GM23338 (cell line): ENCODE data around the gene LRRFIP1. TPM values are rescaled to one million over a fixed set of nuclear protein-coding genes. Genes with fewer than 3 reads are reported as not detected.
A peak's percentile ranks its signal among the peaks of the same experiment; 100 is the strongest.

ENCODE experiments used
- ATAC-seq: fragments of 200-7000 bp; cut with Tn5 transposase; 3 replicates; pipeline ENCODE4 v1.9.1; 2020
- DNase-seq: peaks from one replicate; pipeline ENCODE4 v3.0.0-alpha.2; 2015; ENCODE audit warnings: low spot score
- H2AFZ ChIP-seq: fragments of 200-600 bp; sonication (generic); 2 replicates; pipeline ENCODE4 v1.8.0; 2016; ENCODE audit warnings: antibody characterized with exemption, mild to moderate bottlenecking, moderate library complexity
- H3F3A ChIP-seq: fragments of 200-600 bp; sonication (generic); replicated peaks from 2 replicates; pipeline ENCODE4 v1.8.0; 2017; ENCODE audit warnings: antibody characterized with exemption, mixed run types, low read depth
- H3K27ac ChIP-seq: fragments of 200-600 bp; sonication (generic); 2 replicates; pipeline ENCODE4 v1.6.1; 2016; ENCODE audit warnings: low read depth
- H3K27me3 ChIP-seq: fragments of 200-600 bp; sonication (generic); 2 replicates; pipeline ENCODE4 v1.8.0; 2016; ENCODE audit warnings: mild to moderate bottlenecking, mixed run types, moderate library complexity; ENCODE audit not compliant: insufficient read depth
- H3K36me3 ChIP-seq: fragments of 200-600 bp; sonication (generic); 2 replicates; pipeline ENCODE4 v1.8.0; 2016; ENCODE audit warnings: mild to moderate bottlenecking; ENCODE audit not compliant: insufficient read depth
- H3K4me1 ChIP-seq: fragments of 200-600 bp; sonication (generic); 2 replicates; pipeline ENCODE4 v1.8.0; 2016; ENCODE audit warnings: mild to moderate bottlenecking, moderate library complexity; ENCODE audit not compliant: insufficient read depth
- H3K4me2 ChIP-seq: fragments of 200-600 bp; sonication (generic); 2 replicates; pipeline ENCODE4 v1.7.1; 2017; ENCODE audit warnings: mixed run types
- H3K4me3 ChIP-seq: fragments of 200-600 bp; sonication (generic); 2 replicates; pipeline ENCODE4 v1.6.1; 2016; ENCODE audit warnings: mixed run types
- H3K79me2 ChIP-seq: fragments of 200-600 bp; sonication (generic); replicated peaks from 2 replicates; pipeline ENCODE4 v1.8.0; 2017; ENCODE audit warnings: mild to moderate bottlenecking; ENCODE audit not compliant: insufficient read depth
- H3K9me2 ChIP-seq: fragments of 200-600 bp; sonication (generic); 2 replicates; pipeline ENCODE4 v1.8.0; 2017; ENCODE audit not compliant: insufficient read depth
- H4K20me1 ChIP-seq: fragments of 200-600 bp; sonication (generic); replicated peaks from 2 replicates; pipeline ENCODE4 v1.8.0; 2017; ENCODE audit warnings: mild to moderate bottlenecking; ENCODE audit not compliant: insufficient read depth
- H3K27ac Mint-ChIP-seq: 2 replicates; pipeline ENCODE4 v1.8.0; 2020; ENCODE audit warnings: inconsistent platforms, mild to moderate bottlenecking, moderate library complexity, mixed read lengths
- H3K27me3 Mint-ChIP-seq: 3 replicates; pipeline ENCODE4 v1.8.0; 2022; ENCODE audit warnings: low read depth, mild to moderate bottlenecking, moderate library complexity, mixed read lengths, inconsistent platforms; ENCODE audit not compliant: insufficient read depth, poor library complexity
- H3K36me3 Mint-ChIP-seq: 3 replicates; pipeline ENCODE4 v1.8.0; 2021; ENCODE audit warnings: low read depth, mild to moderate bottlenecking, inconsistent platforms, moderate library complexity, mixed read lengths
- H3K4me1 Mint-ChIP-seq: 3 replicates; pipeline ENCODE4 v1.8.0; 2020; ENCODE audit warnings: mild to moderate bottlenecking, inconsistent platforms, mixed read lengths
- H3K4me3 Mint-ChIP-seq: 3 replicates; pipeline ENCODE4 v1.8.0; 2021; ENCODE audit warnings: moderate library complexity, mild to moderate bottlenecking, inconsistent platforms, mixed read lengths
- H3K9me3 Mint-ChIP-seq: 3 replicates; pipeline ENCODE4 v1.8.0; 2020; ENCODE audit warnings: moderate library complexity, mild to moderate bottlenecking, inconsistent platforms, mixed read lengths
- CREB1 ChIP-seq: fragments of 250-450 bp; sonication (Bioruptor Pico); IDR thresholded peaks from 2 replicates; pipeline ENCODE4 v1.5.0; 2020; ENCODE audit warnings: low read depth, mild to moderate bottlenecking, moderate library complexity
- CTCF ChIP-seq, 2 experiments: fragments of 200-600 bp in 1 of 2; sonication (generic) in 1 of 2; conservative IDR thresholded peaks; 2 replicates each; pipeline versions ENCODE4 v1.5.1 to v1.6.1; 2016 to 2017; ENCODE audit warnings: antibody characterized with exemption in 2 of 2, low read depth in 2 of 2, mild to moderate bottlenecking in 2 of 2, moderate library complexity in 1 of 2
- ETS1 ChIP-seq: IDR thresholded peaks from 2 replicates; pipeline ENCODE4 v1.6.1; 2016; ENCODE audit warnings: antibody characterized with exemption
- EZH2 ChIP-seq: fragments of 200-600 bp; sonication (generic); IDR thresholded peaks from one replicate; pipeline ENCODE4 v1.8.0; 2017; ENCODE audit warnings: antibody characterized with exemption, mild to moderate bottlenecking, low read depth; ENCODE audit not compliant: unreplicated experiment
- EZH2phosphoT487 ChIP-seq: fragments of 200-600 bp; sonication (generic); IDR thresholded peaks from one replicate; pipeline ENCODE4 v1.8.1; 2018; ENCODE audit warnings: antibody characterized with exemption; ENCODE audit not compliant: unreplicated experiment
- JUNB ChIP-seq: IDR thresholded peaks from one replicate; pipeline ENCODE4 v1.6.1; 2016; ENCODE audit warnings: antibody characterized with exemption; ENCODE audit not compliant: unreplicated experiment
- NANOG ChIP-seq: IDR thresholded peaks from 2 replicates; pipeline ENCODE4 v1.6.1; 2016; ENCODE audit warnings: antibody characterized with exemption, borderline replicate concordance
- POLR2AphosphoS5 ChIP-seq: IDR thresholded peaks from 2 replicates; pipeline ENCODE4 v1.6.1; 2016; ENCODE audit warnings: antibody characterized with exemption, low read depth
- REST ChIP-seq: IDR thresholded peaks from one replicate; pipeline ENCODE4 v1.6.1; 2018; ENCODE audit warnings: antibody characterized with exemption; ENCODE audit not compliant: unreplicated experiment
- STAT1 ChIP-seq: IDR thresholded peaks from one replicate; pipeline ENCODE4 v1.6.1; 2016; ENCODE audit warnings: antibody characterized with exemption; ENCODE audit not compliant: unreplicated experiment
- ZNF114 ChIP-seq: fragments of 250-450 bp; sonication (Bioruptor Pico); IDR thresholded peaks from 2 replicates; pipeline ENCODE4 v1.5.0; 2020; ENCODE audit warnings: mild to moderate bottlenecking, moderate library complexity
- ZNF331 ChIP-seq: fragments of 250-450 bp; sonication (Bioruptor Pico); IDR thresholded peaks from 2 replicates; pipeline ENCODE4 v1.5.0; 2020; ENCODE audit warnings: low read depth, mild to moderate bottlenecking, moderate library complexity
- ZNF462 ChIP-seq: fragments of 250-450 bp; sonication (Bioruptor Pico); IDR thresholded peaks from 2 replicates; pipeline ENCODE4 v1.5.0; 2020; ENCODE audit warnings: mild to moderate bottlenecking, moderate library complexity
- polyA plus RNA-seq: library from polyadenylated mRNA; unstranded; fragments of >200 nt; fragmentation: Nextera tagmentation; extraction: Ambion mirVana; gene quantifications from 2 replicates; pipeline ENCODE4 v1.2.1, GENCODE V29; 2016
- total RNA-seq: library from RNA; depleted of rRNA; stranded (reverse); fragments of >200 nt; shearing (Covaris generic); gene quantifications from 2 replicates; pipeline ENCODE4 v1.2.3, GENCODE V29; 2014

Gene LRRFIP1
- total and polyA plus RNA-seq, 2 experiments from 2014 or later = 59.6 to 178 TPM

- H3K27ac Mint-ChIP-seq = peak overlapping the region; percentile 59; the same call in 1 of the 2 replicates
- no peak for DNase-seq
- Histone ChIP-seq H3K27ac (peak overlapping the region; percentile 91), H3F3A (peaks cover 8% of the 10 kb centered on the region; the same call in 1 of the 2 replicates), H3K27me3 (no peaks in the 10 kb centered on the region), H2AFZ (0 out of 2 replicates have a peak overlapping the region, but pooled peaks have one; percentile 25), H3K4me3 (no peak overlapping the region), H3K9me2 (peaks cover 8% of the 10 kb centered on the region; the same call in 1 of the 2 replicates), H3K79me2 (no peaks in the 10 kb centered on the region), H3K36me3 (no peaks in the 10 kb centered on the region), H3K4me1 (peaks cover 35% of the 10 kb centered on the region), H4K20me1 (no peaks in the 10 kb centered on the region), H3K4me2 (0 out of 2 replicates have a peak overlapping the region, but pooled peaks have one; percentile 7)
- H3K27me3 Mint-ChIP-seq = peaks cover 32% of the 10 kb centered on the region
- no peak for TF ChIP-seq ZNF331
- TF ChIP-seq EZH2phosphoT487 = no peak
- TF ChIP-seq JUNB = no peak
- TF ChIP-seq NANOG = no peak
- no peak for TF ChIP-seq POLR2AphosphoS5
- no peak for TF ChIP-seq CTCF (conservative IDR thresholded peaks at IDR 0.05; ENCODE audit: low read depth in 2 of 2)
- TF ChIP-seq REST = no peak
- TF ChIP-seq CREB1 (CRISPR knock-in tag) = no peak
- no peak for TF ChIP-seq EZH2
- no peak for TF ChIP-seq STAT1
- TF ChIP-seq ETS1 = no peak
- no peak for TF ChIP-seq ZNF114 (CRISPR knock-in tag)
- TF ChIP-seq ZNF462 (CRISPR knock-in tag) = no peak
- peaks cover 14% of the 10 kb centered on the region for H3K36me3 Mint-ChIP-seq
- ATAC-seq = no peak
- peaks cover 46% of the 10 kb centered on the region for H3K4me1 Mint-ChIP-seq
- H3K4me3 Mint-ChIP-seq = no peak overlapping the region
- peaks cover 13% of the 10 kb centered on the region for H3K9me3 Mint-ChIP-seq
Observed at GRCh38 chr2:237612527-237613357, 14.6 kb upstream of the LRRFIP1 start.
